HepG2 (cell line): ENCODE data around the gene MICAL3. TPM values are rescaled to one million over a fixed set of nuclear protein-coding genes. Genes with fewer than 3 reads are reported as not detected.
A peak's percentile ranks its signal among the peaks of the same experiment; 100 is the strongest.

ENCODE experiments used
- CREBL2 ChIP-seq: sonication (generic); formaldehyde crosslinking; IDR thresholded peaks from 2 replicates; pipeline ENCODE4 v1.8.1; 2023; ENCODE audit warnings: missing genetic modification reagents, mild to moderate bottlenecking, borderline replicate concordance
- ELF3 ChIP-seq: IDR thresholded peaks from 2 replicates; pipeline ENCODE4 v1.6.1; 2016; ENCODE audit warnings: missing genetic modification reagents, missing compliant biosample characterization
- ERF ChIP-seq: IDR thresholded peaks from 2 replicates; pipeline ENCODE4 v1.6.1; 2018; ENCODE audit warnings: missing biosample characterization, missing genetic modification reagents
- KLF16 ChIP-seq, 2 experiments: sonication (generic) in 1 of 2; formaldehyde crosslinking in 1 of 2; IDR thresholded peaks; 2 replicates each; pipeline versions ENCODE4 v1.6.1 to v1.8.0; 2016 to 2023; ENCODE audit warnings: missing genetic modification reagents in 2 of 2, missing compliant biosample characterization in 1 of 2
- PHF21A ChIP-seq: sonication (generic); formaldehyde crosslinking; IDR thresholded peaks from 2 replicates; pipeline ENCODE4 v1.5.0; 2020; ENCODE audit warnings: mild to moderate bottlenecking, missing genetic modification reagents
- PRPF4 ChIP-seq: fragments of 200-400 bp; formaldehyde crosslinking; IDR thresholded peaks from 2 replicates; pipeline ENCODE4 v1.6.1; 2016; ENCODE audit warnings: low read length, low read depth; ENCODE audit not compliant: poor library complexity, severe bottlenecking
- RNF2 ChIP-seq: fragments of 450-650 bp; conservative IDR thresholded peaks from 2 replicates; pipeline ENCODE4 v1.6.1; 2016; ENCODE audit warnings: low read depth
- RORA ChIP-seq: sonication (generic); formaldehyde crosslinking; IDR thresholded peaks from 2 replicates; pipeline ENCODE4 v1.5.0; 2020; ENCODE audit warnings: mild to moderate bottlenecking, missing genetic modification reagents, moderate library complexity
- SNRNP70 ChIP-seq: fragments of 200-400 bp; formaldehyde crosslinking; IDR thresholded peaks from 2 replicates; pipeline ENCODE4 v1.6.1; 2017; ENCODE audit warnings: mild to moderate bottlenecking, low read depth, low read length, moderate library complexity
- ZNF121 ChIP-seq: sonication (generic); formaldehyde crosslinking; IDR thresholded peaks from 2 replicates; pipeline ENCODE4 v1.5.0; 2020; ENCODE audit warnings: mild to moderate bottlenecking, missing genetic modification reagents
- ZNF20 ChIP-seq: sonication (generic); formaldehyde crosslinking; IDR thresholded peaks from 2 replicates; pipeline ENCODE4 v1.4.0; 2020; ENCODE audit warnings: mild to moderate bottlenecking, moderate library complexity, missing genetic modification reagents
- ZNF280B ChIP-seq: sonication (generic); formaldehyde crosslinking; IDR thresholded peaks from 2 replicates; pipeline ENCODE4 v1.5.0; 2020; ENCODE audit warnings: missing genetic modification reagents, mild to moderate bottlenecking, borderline replicate concordance
- ZNF496 ChIP-seq: sonication (generic); formaldehyde crosslinking; IDR thresholded peaks from 2 replicates; pipeline ENCODE4 v1.8.1; 2023; ENCODE audit warnings: mild to moderate bottlenecking, moderate library complexity, missing genetic modification reagents; ENCODE audit not compliant: insufficient replicate concordance
- ZNF512B ChIP-seq: sonication (generic); formaldehyde crosslinking; IDR thresholded peaks from 2 replicates; pipeline ENCODE4 v1.5.1; 2020; ENCODE audit warnings: missing genetic modification reagents, mild to moderate bottlenecking, borderline replicate concordance
- ZNF703 ChIP-seq: sonication (generic); formaldehyde crosslinking; IDR thresholded peaks from 2 replicates; pipeline ENCODE4 v1.5.1; 2020; ENCODE audit warnings: missing genetic modification reagents, mild to moderate bottlenecking, moderate library complexity, borderline replicate concordance
- ZNF850 ChIP-seq: sonication (generic); formaldehyde crosslinking; conservative IDR thresholded peaks from 2 replicates; pipeline ENCODE4 v1.9.0; 2021; ENCODE audit warnings: mild to moderate bottlenecking, missing genetic modification reagents
- ZSCAN31 ChIP-seq: sonication (generic); formaldehyde crosslinking; IDR thresholded peaks from 2 replicates; pipeline ENCODE4 v1.5.0; 2020; ENCODE audit warnings: low read depth, mild to moderate bottlenecking, missing genetic modification reagents
- polyA plus RNA-seq, 8 experiments: library from polyadenylated mRNA; depleted of rRNA in 3 of 8; stranded (reverse) in 7 of 8; unstranded in 1 of 8; fragments of >200 nt; fragmentation: Illumina TruSeq in 4 of 8; extraction: Trizol in 4 of 8; gene quantifications; 2 replicates each; pipeline versions ENCODE4 v1.2.1 to v1.2.3, GENCODE V29; 2011 to 2016; ENCODE audit warnings: low read depth in 4 of 8, missing spikeins in 1 of 8, mixed read lengths in 1 of 8; ENCODE audit not compliant: insufficient read depth in 1 of 8
- total RNA-seq, 5 experiments: library from RNA; depleted of rRNA; stranded (reverse); fragments of >200 nt; fragmentation: Illumina TruSeq; extraction: Trizol; gene quantifications; 2 replicates each; pipeline ENCODE4 v1.2.3, GENCODE V29; 2016; ENCODE audit warnings: low read depth in 1 of 5
- TF ChIP-seq, protein P1 (sequence below): sonication (generic); formaldehyde crosslinking; IDR thresholded peaks from 2 replicates; pipeline ENCODE4 v1.5.0; 2020; ENCODE audit warnings: missing genetic modification reagents

MICAL3 gene
- total and polyA plus RNA-seq, 2 of the 13 experiments (the other 11 are each of a cell fraction or from before 2014, with no cell fraction given) = 5.3 to 12.5 TPM

- TF ChIP-seq, protein P1, sequence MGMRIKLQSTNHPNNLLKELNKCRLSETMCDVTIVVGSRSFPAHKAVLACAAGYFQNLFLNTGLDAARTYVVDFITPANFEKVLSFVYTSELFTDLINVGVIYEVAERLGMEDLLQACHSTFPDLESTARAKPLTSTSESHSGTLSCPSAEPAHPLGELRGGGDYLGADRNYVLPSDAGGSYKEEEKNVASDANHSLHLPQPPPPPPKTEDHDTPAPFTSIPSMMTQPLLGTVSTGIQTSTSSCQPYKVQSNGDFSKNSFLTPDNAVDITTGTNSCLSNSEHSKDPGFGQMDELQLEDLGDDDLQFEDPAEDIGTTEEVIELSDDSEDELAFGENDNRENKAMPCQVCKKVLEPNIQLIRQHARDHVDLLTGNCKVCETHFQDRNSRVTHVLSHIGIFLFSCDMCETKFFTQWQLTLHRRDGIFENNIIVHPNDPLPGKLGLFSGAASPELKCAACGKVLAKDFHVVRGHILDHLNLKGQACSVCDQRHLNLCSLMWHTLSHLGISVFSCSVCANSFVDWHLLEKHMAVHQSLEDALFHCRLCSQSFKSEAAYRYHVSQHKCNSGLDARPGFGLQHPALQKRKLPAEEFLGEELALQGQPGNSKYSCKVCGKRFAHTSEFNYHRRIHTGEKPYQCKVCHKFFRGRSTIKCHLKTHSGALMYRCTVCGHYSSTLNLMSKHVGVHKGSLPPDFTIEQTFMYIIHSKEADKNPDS (CRISPR knock-in tag) = no peak
- TF ChIP-seq RNF2 (no peak), KLF16 (CRISPR knock-in tag; IDR thresholded peaks at IDR 0.05) (no peak), ZNF20 (CRISPR knock-in tag) (no peak), ZNF121 (CRISPR knock-in tag) (peak; percentile 89), ZNF512B (CRISPR knock-in tag) (no peak), ZNF850 (CRISPR knock-in tag) (no peak), ZNF496 (CRISPR knock-in tag) (no peak), ELF3 (CRISPR knock-in tag) (peak; percentile 36; the same call in 1 of the 2 replicates), ZNF280B (CRISPR knock-in tag) (no peak), PRPF4 (no peak), SNRNP70 (no peak), RORA (CRISPR knock-in tag) (no peak), CREBL2 (CRISPR knock-in tag) (no peak), PHF21A (CRISPR knock-in tag) (peak; percentile 89), ZSCAN31 (CRISPR knock-in tag) (peak; percentile 49; the same call in 1 of the 2 replicates), ZNF703 (no peak), ERF (CRISPR knock-in tag) (0 out of 2 replicates have a peak, but pooled peaks have one; percentile 55)
These were observed 93.7 kb downstream of the MICAL3 start (continued) for GRCh38 chr22:17930455-17931313.
